GM20431 (cell line): ENCODE data around the gene ASB18.

Source experiments
- in situ Hi-C: fragments of 300-500 bp; cut with MseI, MboI; formaldehyde crosslinking; loops from one replicate; pipeline ENCODE4 v1.15.0; 2020; ENCODE audit warnings: low sequenced_read_pairs; ENCODE audit not compliant: unreplicated experiment

ASB18 gene

GRCh38 chr2:236246711-236247246, 17.4 kb downstream of the ASB18 start:
- in situ Hi-C loops: no loop called here

GRCh38 chr2:236244256-236244655, 19.9 kb downstream of the ASB18 start:
- in situ Hi-C loops: no loop called here

- in situ Hi-C loops: no loop called here
Observed at GRCh38 chr2:236242057-236242495, 22.1 kb downstream of the ASB18 start.

GRCh38 chr2:236241181-236242056, 22.8 kb downstream of the ASB18 start:
- in situ Hi-C loops: no loop called here

GRCh38 chr2:236240228-236240990, 23.8 kb downstream of the ASB18 start:
- in situ Hi-C loops: no loop called here

- in situ Hi-C loops: no loop called here
Observed at GRCh38 chr2:236239276-236240065, 24.7 kb downstream of the ASB18 start.

- in situ Hi-C loops: no loop called here
Observed at GRCh38 chr2:236238751-236239150, 25.5 kb downstream of the ASB18 start.

GRCh38 chr2:236237468-236238190, 26.6 kb downstream of the ASB18 start:
- in situ Hi-C loops: no loop called here

GRCh38 chr2:236236559-236237452, 27.4 kb downstream of the ASB18 start:
- in situ Hi-C loops: no loop called here

GRCh38 chr2:236229186-236229585, 35.0 kb downstream of the ASB18 start:
- in situ Hi-C loops: no loop called here

GRCh38 chr2:236223675-236224074, 40.5 kb downstream of the ASB18 start:
- in situ Hi-C loops: no loop called here

GRCh38 chr2:236221798-236222197, 42.4 kb downstream of the ASB18 start:
- in situ Hi-C loops: no loop called here

GRCh38 chr2:236219411-236219810, 44.8 kb downstream of the ASB18 start:
- in situ Hi-C loops: no loop called here

- in situ Hi-C loops: no loop called here
Observed at GRCh38 chr2:236217926-236218325, 46.3 kb downstream of the ASB18 start.

- in situ Hi-C loops: no loop called here
Observed at GRCh38 chr2:236216711-236217110, 47.5 kb downstream of the ASB18 start.

GRCh38 chr2:236215761-236216333, 48.4 kb downstream of the ASB18 start:
- in situ Hi-C loops: no loop called here

GRCh38 chr2:236215196-236215595, 49.0 kb downstream of the ASB18 start:
- in situ Hi-C loops: no loop called here

GRCh38 chr2:236214376-236214995, 49.7 kb downstream of the ASB18 start:
- in situ Hi-C loops: no loop called here
